HG02973 (cell line): ENCODE data around the gene CCNK.

Source experiments
- ATAC-seq: cut with Tn5 transposase; IDR thresholded peaks from one replicate; pipeline ENCODE4 v1.9.1; 2021; ENCODE audit warnings: moderate library complexity; ENCODE audit not compliant: unreplicated experiment

Gene CCNK

GRCh38 chr14:99518441-99519346, 37.5 kb downstream of the CCNK start:
- peak; percentile 63 for ATAC-seq

- no peak for ATAC-seq
Measured at GRCh38 chr14:99519347-99519881, 38.2 kb downstream of the CCNK start.

- ATAC-seq = no peak
Measured at GRCh38 chr14:99519931-99520421, 38.8 kb downstream of the CCNK start.

GRCh38 chr14:99520571-99521081, 39.4 kb downstream of the CCNK start:
- no peak for ATAC-seq

GRCh38 chr14:99521176-99522024, 40.2 kb downstream of the CCNK start:
- no peak for ATAC-seq

GRCh38 chr14:99522025-99522401, 40.8 kb downstream of the CCNK start:
- no peak for ATAC-seq

- ATAC-seq = no peak
Measured at GRCh38 chr14:99522457-99522891, 41.3 kb downstream of the CCNK start.

- ATAC-seq = no peak
Measured at GRCh38 chr14:99522934-99523703, 41.9 kb downstream of the CCNK start.

GRCh38 chr14:99523704-99524055, 42.5 kb downstream of the CCNK start:
- ATAC-seq = no peak

- no peak for ATAC-seq
Measured at GRCh38 chr14:99524091-99524661, 43.0 kb downstream of the CCNK start.

- ATAC-seq = no peak
Measured at GRCh38 chr14:99524804-99525698, 43.8 kb downstream of the CCNK start.

- no peak for ATAC-seq
Measured at GRCh38 chr14:99525699-99526080, 44.5 kb downstream of the CCNK start.

- no peak for ATAC-seq
Measured at GRCh38 chr14:99527026-99527425, 45.8 kb downstream of the CCNK start.

GRCh38 chr14:99527427-99528076, 46.3 kb downstream of the CCNK start:
- no peak for ATAC-seq

GRCh38 chr14:99529899-99530298, 48.7 kb downstream of the CCNK start:
- ATAC-seq = no peak

- no peak for ATAC-seq
Measured at GRCh38 chr14:99530407-99531155, 49.4 kb downstream of the CCNK start.

GRCh38 chr14:99531251-99532096, 50.3 kb downstream of the CCNK start:
- ATAC-seq = no peak
